ENCODE results near the gene RTKN2. TPM values are rescaled to one million over a fixed set of nuclear protein-coding genes. Genes with fewer than 3 reads are reported as not detected.

RTKN2 gene
- polyA plus RNA-seq, 1 of the 3 experiments (the other 2 are of a cell fraction) = 1.4 TPM

DNA sequence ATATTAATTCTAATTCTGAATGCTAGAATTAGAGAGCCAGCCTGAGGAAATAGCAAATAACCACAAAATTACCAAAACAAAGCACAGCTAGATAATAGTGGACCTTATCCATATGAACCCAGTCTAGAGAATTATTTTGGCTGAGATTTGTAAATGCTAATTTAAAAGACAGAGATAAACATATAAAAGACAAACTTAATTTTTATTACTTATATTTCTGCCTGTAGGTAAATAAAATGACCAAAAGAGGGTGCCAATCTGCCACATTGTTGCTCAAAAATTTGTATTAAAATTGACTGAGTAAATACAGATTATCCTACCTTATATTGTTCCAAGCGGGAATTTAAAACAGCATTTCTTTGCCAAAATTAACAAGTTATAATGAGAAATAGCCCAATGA, 20.2 kb downstream of the RTKN2 start:
- H3F3A ChIP-seq (replicated peaks; ENCODE audit: insufficient read depth) = peaks cover 39% of the 10 kb centered on the region
- H3K4me1 ChIP-seq (ENCODE audit: control insufficient read depth in 1 of 2, insufficient read depth in 2 of 2, low read depth in 1 of 2, low read length in 1 of 2) = peaks cover 0 to 45% of the 10 kb centered on the region in 2 experiments; a peak in 3 of 4 replicates
- H4K20me1 ChIP-seq (ENCODE audit: insufficient read depth) = no peaks in the 10 kb centered on the region
- no peak for DNase-seq
- no peak overlapping the region for H3K9ac ChIP-seq
- WGBS (ENCODE audit: low lambda C conversion rate) = 86% methylated on average over 1 of the region's 1 CpG
- H3K79me2 ChIP-seq (ENCODE audit: insufficient read depth) = peaks cover 18% of the 10 kb centered on the region; the same call in 1 of the 2 replicates
- TF ChIP-seq MXI1 (IDR thresholded peaks at IDR 0.05; ENCODE audit: low read depth, low read length) (no peak), FOXJ3 (CRISPR knock-in tag; IDR thresholded peaks at IDR 0.05) (no peak), RCOR1 (IDR thresholded peaks at IDR 0.05; ENCODE audit: low read length) (no peak), TCF12 (IDR thresholded peaks at IDR 0.05) (no peak), POLR2AphosphoS5 (IDR thresholded peaks at IDR 0.05; ENCODE audit: low read depth, low read length) (no peak), JUND (IDR thresholded peaks at IDR 0.05) (no peak), TAF1 (IDR thresholded peaks at IDR 0.05; ENCODE audit: borderline replicate concordance, low read depth, low read length) (no peak), FOXM1 (IDR thresholded peaks at IDR 0.05; ENCODE audit: low read depth) (no peak), GABPA (IDR thresholded peaks at IDR 0.05; ENCODE audit: low read depth) (no peak), RAD21 (IDR thresholded peaks at IDR 0.05; ENCODE audit: low read length) (peak; percentile 66), CHD2 (IDR thresholded peaks at IDR 0.05; ENCODE audit: low read length, partially characterized antibody) (no peak), SIN3A (IDR thresholded peaks at IDR 0.05; ENCODE audit: borderline replicate concordance, low read depth, low read length) (no peak), YY1 (IDR thresholded peaks at IDR 0.05; ENCODE audit: low read depth) (no peak)
- TF ChIP-seq, protein P1, sequence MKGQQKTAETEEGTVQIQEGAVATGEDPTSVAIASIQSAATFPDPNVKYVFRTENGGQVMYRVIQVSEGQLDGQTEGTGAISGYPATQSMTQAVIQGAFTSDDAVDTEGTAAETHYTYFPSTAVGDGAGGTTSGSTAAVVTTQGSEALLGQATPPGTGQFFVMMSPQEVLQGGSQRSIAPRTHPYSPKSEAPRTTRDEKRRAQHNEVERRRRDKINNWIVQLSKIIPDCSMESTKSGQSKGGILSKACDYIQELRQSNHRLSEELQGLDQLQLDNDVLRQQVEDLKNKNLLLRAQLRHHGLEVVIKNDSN (IDR thresholded peaks at IDR 0.05; ENCODE audit: borderline replicate concordance, low read depth) = no peak
- TF ChIP-seq, protein P2, sequence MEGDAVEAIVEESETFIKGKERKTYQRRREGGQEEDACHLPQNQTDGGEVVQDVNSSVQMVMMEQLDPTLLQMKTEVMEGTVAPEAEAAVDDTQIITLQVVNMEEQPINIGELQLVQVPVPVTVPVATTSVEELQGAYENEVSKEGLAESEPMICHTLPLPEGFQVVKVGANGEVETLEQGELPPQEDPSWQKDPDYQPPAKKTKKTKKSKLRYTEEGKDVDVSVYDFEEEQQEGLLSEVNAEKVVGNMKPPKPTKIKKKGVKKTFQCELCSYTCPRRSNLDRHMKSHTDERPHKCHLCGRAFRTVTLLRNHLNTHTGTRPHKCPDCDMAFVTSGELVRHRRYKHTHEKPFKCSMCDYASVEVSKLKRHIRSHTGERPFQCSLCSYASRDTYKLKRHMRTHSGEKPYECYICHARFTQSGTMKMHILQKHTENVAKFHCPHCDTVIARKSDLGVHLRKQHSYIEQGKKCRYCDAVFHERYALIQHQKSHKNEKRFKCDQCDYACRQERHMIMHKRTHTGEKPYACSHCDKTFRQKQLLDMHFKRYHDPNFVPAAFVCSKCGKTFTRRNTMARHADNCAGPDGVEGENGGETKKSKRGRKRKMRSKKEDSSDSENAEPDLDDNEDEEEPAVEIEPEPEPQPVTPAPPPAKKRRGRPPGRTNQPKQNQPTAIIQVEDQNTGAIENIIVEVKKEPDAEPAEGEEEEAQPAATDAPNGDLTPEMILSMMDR (IDR thresholded peaks at IDR 0.05) = peak; percentile 70
- H3K9me3 ChIP-seq = no peaks in the 10 kb centered on the region
- no peak overlapping the region for H3K27ac ChIP-seq (ENCODE audit: low read depth in 2 of 2, low read length in 1 of 2)
- H3K4me2 ChIP-seq = no peak overlapping the region; the same call in 1 of the 2 replicates
- no peaks in the 10 kb centered on the region for H3K9me2 ChIP-seq
- ChIA-PET CTCF (interaction anchor here (0.8 to 5.8 kb wide), 15 partner anchors 9 to 909 kb away, joined by 3 to 190 read pairs (median 5); partner anchors contain the start of gene ZNF365), POLR2A (no interaction called here)
- H3K27me3 ChIP-seq (ENCODE audit: insufficient read depth) = no peaks in the 10 kb centered on the region
- H2AFZ ChIP-seq (ENCODE audit: low read depth) = peak overlapping the region; percentile 12; the same call in 1 of the 2 replicates
- H3K36me3 ChIP-seq (replicated peaks in 1 of 2; ENCODE audit: control insufficient read depth in 1 of 2, insufficient read depth in 2 of 2, low read length in 1 of 2) = no peaks in the 10 kb centered on the region
- H3K4me3 ChIP-seq (ENCODE audit: low read depth in 2 of 2, low read length in 1 of 2) = no peak overlapping the region

DNA sequence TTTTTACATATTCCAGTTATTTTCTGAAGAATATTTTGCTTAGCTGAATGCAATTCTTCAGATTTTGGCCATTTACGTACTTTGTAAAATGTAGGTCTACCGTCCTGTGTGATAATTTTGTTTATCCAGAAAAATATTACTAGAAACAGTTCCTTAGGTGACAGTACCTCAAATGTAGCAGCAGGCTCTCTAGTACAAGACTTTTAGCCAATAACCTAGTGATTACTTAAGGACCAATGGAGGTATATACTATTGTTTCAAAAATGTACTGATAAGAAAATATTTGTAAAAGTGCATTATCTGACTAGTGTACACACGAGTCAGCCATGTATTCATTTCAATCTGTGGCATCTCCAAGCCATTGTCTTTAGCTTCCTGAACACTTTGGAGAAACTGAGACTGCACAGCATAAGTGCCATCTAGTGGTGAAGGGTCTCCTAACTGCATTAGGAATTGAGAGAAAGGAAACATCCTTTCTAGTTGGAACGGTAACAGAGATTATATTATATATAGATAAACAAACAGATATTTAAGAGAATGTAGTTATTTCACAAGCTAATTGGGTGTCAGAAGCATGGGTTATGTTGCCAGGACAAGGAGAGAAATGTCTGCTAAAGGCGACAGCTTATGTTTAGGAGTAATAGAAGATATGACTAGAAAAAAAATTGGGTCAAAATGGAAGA, 23.7 kb downstream of the RTKN2 start:
- POLR2A ChIA-PET = interaction anchor here (1.0 to 1.1 kb wide), 2 partner anchors 206 to 208 kb away, joined by 3 to 4 read pairs; no protein-coding TSS in a partner anchor
- Histone ChIP-seq H4K20me1 (ENCODE audit: insufficient read depth) (no peaks in the 10 kb centered on the region), H3F3A (replicated peaks; ENCODE audit: insufficient read depth) (peaks cover 36% of the 10 kb centered on the region), H3K79me2 (ENCODE audit: insufficient read depth) (peaks cover 11% of the 10 kb centered on the region; the same call in 1 of the 2 replicates), H3K36me3 (replicated peaks in 1 of 2; ENCODE audit: control insufficient read depth in 1 of 2, insufficient read depth in 2 of 2, low read length in 1 of 2) (no peaks in the 10 kb centered on the region), H2AFZ (ENCODE audit: low read depth) (peak overlapping the region; percentile 60; the same call in 1 of the 2 replicates), H3K9me2 (no peaks in the 10 kb centered on the region), H3K27ac (ENCODE audit: low read depth in 2 of 2, low read length in 1 of 2) (peak overlapping the region; percentile 40 to 58), H3K9me3 (no peaks in the 10 kb centered on the region), H3K27me3 (ENCODE audit: insufficient read depth) (no peaks in the 10 kb centered on the region), H3K4me1 (ENCODE audit: control insufficient read depth in 1 of 2, insufficient read depth in 2 of 2, low read depth in 1 of 2, low read length in 1 of 2) (peaks cover 2 to 33% of the 10 kb centered on the region in 2 experiments; a peak in 3 of 4 replicates), H3K4me2 (no peak overlapping the region; the same call in 1 of the 2 replicates), H3K9ac (no peak overlapping the region), H3K4me3 (ENCODE audit: low read depth in 2 of 2, low read length in 1 of 2) (peak overlapping the region in 1 of 2 experiments; percentile 20; a peak in 1 of 4 replicates)
- 55% methylated on average over 5 of the region's 5 CpGs for WGBS (ENCODE audit: low lambda C conversion rate)
- CTCF ChIA-PET = interaction anchor here (0.5 to 5.8 kb wide), 57 partner anchors 8 to 1152 kb away, joined by 3 to 190 read pairs (median 4); partner anchors contain the start of gene ARID5B
- DNase-seq = peak; percentile 30
- TF ChIP-seq, protein P3, sequence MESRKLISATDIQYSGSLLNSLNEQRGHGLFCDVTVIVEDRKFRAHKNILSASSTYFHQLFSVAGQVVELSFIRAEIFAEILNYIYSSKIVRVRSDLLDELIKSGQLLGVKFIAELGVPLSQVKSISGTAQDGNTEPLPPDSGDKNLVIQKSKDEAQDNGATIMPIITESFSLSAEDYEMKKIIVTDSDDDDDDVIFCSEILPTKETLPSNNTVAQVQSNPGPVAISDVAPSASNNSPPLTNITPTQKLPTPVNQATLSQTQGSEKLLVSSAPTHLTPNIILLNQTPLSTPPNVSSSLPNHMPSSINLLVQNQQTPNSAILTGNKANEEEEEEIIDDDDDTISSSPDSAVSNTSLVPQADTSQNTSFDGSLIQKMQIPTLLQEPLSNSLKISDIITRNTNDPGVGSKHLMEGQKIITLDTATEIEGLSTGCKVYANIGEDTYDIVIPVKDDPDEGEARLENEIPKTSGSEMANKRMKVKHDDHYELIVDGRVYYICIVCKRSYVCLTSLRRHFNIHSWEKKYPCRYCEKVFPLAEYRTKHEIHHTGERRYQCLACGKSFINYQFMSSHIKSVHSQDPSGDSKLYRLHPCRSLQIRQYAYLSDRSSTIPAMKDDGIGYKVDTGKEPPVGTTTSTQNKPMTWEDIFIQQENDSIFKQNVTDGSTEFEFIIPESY (IDR thresholded peaks at IDR 0.05; ENCODE audit: borderline replicate concordance, low read depth) = no peak
- TF ChIP-seq TAF1 (IDR thresholded peaks at IDR 0.05; ENCODE audit: borderline replicate concordance, low read depth, low read length) (no peak), NRF1 (IDR thresholded peaks at IDR 0.05; ENCODE audit: low read depth, low read length) (0 out of 2 replicates have a peak, but pooled peaks have one; percentile 6), SMC3 (IDR thresholded peaks at IDR 0.05; ENCODE audit: low read depth, low read length) (peak; percentile 91), GABPA (IDR thresholded peaks at IDR 0.05; ENCODE audit: low read depth) (no peak), EZH2phosphoT487 (IDR thresholded peaks at IDR 0.05; ENCODE audit: borderline replicate concordance, low read depth) (no peak), RFX5 (IDR thresholded peaks at IDR 0.05; ENCODE audit: low read length) (no peak), RAD21 (IDR thresholded peaks at IDR 0.05; ENCODE audit: low read length) (peak; percentile 97)
- TF ChIP-seq, protein P2 (IDR thresholded peaks at IDR 0.05) = peak; percentile 96
